Measurements from ENCODE around the gene PRSS50. TPM values are rescaled to one million over a fixed set of nuclear protein-coding genes. Genes with fewer than 3 reads are reported as not detected.

PRSS50 gene
- total and polyA plus RNA-seq, 2 donors, result 0.10 to 0.26 TPM

- no peaks in the 10 kb centered on the region for H3K4me1 ChIP-seq (ENCODE audit: insufficient read depth)
- WGBS, result 88% methylated on average over 10 of the region's 10 CpGs
- H3K27ac ChIP-seq (ENCODE audit: low read depth), result no peak overlapping the region
- DNase-seq (ENCODE audit: extremely low spot score), result no peak
- no peak overlapping the region for H3K4me3 ChIP-seq (ENCODE audit: low read depth, low read length)
- H3K36me3 ChIP-seq (ENCODE audit: insufficient read depth), result no peaks in the 10 kb centered on the region
Measured at GRCh38 chr3:46681387-46681786, 36.3 kb downstream of the PRSS50 start.

- 90% methylated on average over 9 of the region's 9 CpGs for WGBS
- DNase-seq (ENCODE audit: extremely low spot score), result no peak
- Histone ChIP-seq H3K27ac (ENCODE audit: low read depth) (no peak overlapping the region), H3K4me1 (ENCODE audit: insufficient read depth) (no peaks in the 10 kb centered on the region), H3K36me3 (ENCODE audit: insufficient read depth) (no peaks in the 10 kb centered on the region), H3K4me3 (ENCODE audit: low read depth, low read length) (no peak overlapping the region)
Measured at GRCh38 chr3:46680298-46680826, 37.3 kb downstream of the PRSS50 start.

- Histone ChIP-seq H3K36me3 (ENCODE audit: insufficient read depth) (no peaks in the 10 kb centered on the region), H3K4me1 (ENCODE audit: insufficient read depth) (no peaks in the 10 kb centered on the region), H3K4me3 (ENCODE audit: low read depth, low read length) (no peak overlapping the region), H3K27ac (ENCODE audit: low read depth) (no peak overlapping the region)
- no peak for DNase-seq (ENCODE audit: extremely low spot score)
- 81% methylated on average over 5 of the region's 5 CpGs for WGBS
Measured at GRCh38 chr3:46679681-46680080, 38.0 kb downstream of the PRSS50 start.

- DNase-seq (ENCODE audit: extremely low spot score), result no peak
- 96% methylated on average over 6 of the region's 6 CpGs for whole genome bisulfite sequencing
- H3K36me3 ChIP-seq (ENCODE audit: insufficient read depth), result no peaks in the 10 kb centered on the region
- H3K4me1 ChIP-seq (ENCODE audit: insufficient read depth), result no peaks in the 10 kb centered on the region
- H3K27ac ChIP-seq (ENCODE audit: low read depth), result no peak overlapping the region
- no peak overlapping the region for H3K4me3 ChIP-seq (ENCODE audit: low read depth, low read length)
Measured at GRCh38 chr3:46678280-46678679, 39.4 kb downstream of the PRSS50 start.

GRCh38 chr3:46677411-46677726 is 40.3 kb downstream of the PRSS50 start:
- DNase-seq (ENCODE audit: extremely low spot score), result no peak
- H3K4me1 ChIP-seq (ENCODE audit: insufficient read depth), result no peaks in the 10 kb centered on the region
- no peak overlapping the region for H3K27ac ChIP-seq (ENCODE audit: low read depth)
- H3K4me3 ChIP-seq (ENCODE audit: low read depth, low read length), result no peak overlapping the region
- H3K36me3 ChIP-seq (ENCODE audit: insufficient read depth), result no peaks in the 10 kb centered on the region
- 51% methylated on average over 6 of the region's 6 CpGs for WGBS

- H3K27ac ChIP-seq (ENCODE audit: low read depth), result no peak overlapping the region
Measured at GRCh38 chr3:46676601-46677410, 40.9 kb downstream of the PRSS50 start.

GRCh38 chr3:46675843-46676567 is 41.7 kb downstream of the PRSS50 start:
- H3K36me3 ChIP-seq (ENCODE audit: insufficient read depth), result no peaks in the 10 kb centered on the region
- H3K4me3 ChIP-seq (ENCODE audit: low read depth, low read length), result no peak overlapping the region
- H3K4me1 ChIP-seq (ENCODE audit: insufficient read depth), result no peaks in the 10 kb centered on the region
- H3K27ac ChIP-seq (ENCODE audit: low read depth), result no peak overlapping the region
- WGBS, result 79% methylated on average over 9 of the region's 9 CpGs
- no peak for DNase-seq (ENCODE audit: extremely low spot score)

More at GRCh38 chr3:46676601-46677410, 40.9 kb downstream of the PRSS50 start:
- DNase-seq (ENCODE audit: extremely low spot score), result no peak
- WGBS, result 71% methylated on average over 16 of the region's 16 CpGs
- Histone ChIP-seq H3K4me1 (ENCODE audit: insufficient read depth) (no peaks in the 10 kb centered on the region), H3K4me3 (ENCODE audit: low read depth, low read length) (no peak overlapping the region), H3K36me3 (ENCODE audit: insufficient read depth) (no peaks in the 10 kb centered on the region)

- WGBS, result 94% methylated on average over 6 of the region's 6 CpGs
Measured at GRCh38 chr3:46675426-46675825, 42.2 kb downstream of the PRSS50 start.

GRCh38 chr3:46674031-46674845 is 43.4 kb downstream of the PRSS50 start:
- WGBS, result 93% methylated on average over 12 of the region's 12 CpGs
- H3K4me1 ChIP-seq (ENCODE audit: insufficient read depth), result no peaks in the 10 kb centered on the region
- DNase-seq (ENCODE audit: extremely low spot score), result no peak
- H3K4me3 ChIP-seq (ENCODE audit: low read depth, low read length), result no peak overlapping the region
- no peak overlapping the region for H3K27ac ChIP-seq (ENCODE audit: low read depth)
- H3K36me3 ChIP-seq (ENCODE audit: insufficient read depth), result no peaks in the 10 kb centered on the region

More at GRCh38 chr3:46675426-46675825, 42.2 kb downstream of the PRSS50 start:
- no peak for DNase-seq (ENCODE audit: extremely low spot score)
- Histone ChIP-seq H3K4me3 (ENCODE audit: low read depth, low read length) (no peak overlapping the region), H3K36me3 (ENCODE audit: insufficient read depth) (no peaks in the 10 kb centered on the region), H3K4me1 (ENCODE audit: insufficient read depth) (no peaks in the 10 kb centered on the region), H3K27ac (ENCODE audit: low read depth) (no peak overlapping the region)

GRCh38 chr3:46673151-46674030 is 44.3 kb downstream of the PRSS50 start:
- no peak overlapping the region for H3K4me3 ChIP-seq (ENCODE audit: low read depth, low read length)
- no peaks in the 10 kb centered on the region for H3K36me3 ChIP-seq (ENCODE audit: insufficient read depth)
- H3K4me1 ChIP-seq (ENCODE audit: insufficient read depth), result no peaks in the 10 kb centered on the region
- WGBS, result 84% methylated on average over 10 of the region's 10 CpGs
- H3K27ac ChIP-seq (ENCODE audit: low read depth), result no peak overlapping the region
- DNase-seq (ENCODE audit: extremely low spot score), result no peak

- no peak overlapping the region for H3K4me3 ChIP-seq (ENCODE audit: low read depth, low read length)
- no peak overlapping the region for H3K27ac ChIP-seq (ENCODE audit: low read depth)
- no peaks in the 10 kb centered on the region for H3K4me1 ChIP-seq (ENCODE audit: insufficient read depth)
- no peaks in the 10 kb centered on the region for H3K36me3 ChIP-seq (ENCODE audit: insufficient read depth)
- WGBS, result 92% methylated on average over 6 of the region's 6 CpGs
- no peak for DNase-seq (ENCODE audit: extremely low spot score)
Measured at GRCh38 chr3:46672349-46672695, 45.3 kb downstream of the PRSS50 start.

GRCh38 chr3:46671541-46672348 is 45.9 kb downstream of the PRSS50 start:
- DNase-seq (ENCODE audit: extremely low spot score), result no peak
- Histone ChIP-seq H3K27ac (ENCODE audit: low read depth) (no peak overlapping the region), H3K4me1 (ENCODE audit: insufficient read depth) (no peaks in the 10 kb centered on the region), H3K4me3 (ENCODE audit: low read depth, low read length) (no peak overlapping the region), H3K36me3 (ENCODE audit: insufficient read depth) (no peaks in the 10 kb centered on the region)
- WGBS, result 93% methylated on average over 25 of the region's 25 CpGs
